ENCODE measurements around the gene ID1. TPM values are rescaled to one million over a fixed set of nuclear protein-coding genes. Genes with fewer than 3 reads are reported as not detected.
A peak's percentile ranks its signal among the peaks of the same experiment; 100 is the strongest.
"Not testable (repeated sequence)": the region's sequence is repeated elsewhere in the genome, so short reads cannot be mapped to it uniquely, and the experiment has no call there.

The ID1 gene
- total and polyA plus RNA-seq, 5 donors = 122 to 273 (median 141) TPM

- Histone ChIP-seq H3K9me3 (ENCODE audit: control insufficient read depth, low read length) (no peaks in the 10 kb centered on the region), H3K4me1 (ENCODE audit: control insufficient read depth, insufficient read depth, low read length) (peaks cover 3% of the 10 kb centered on the region), H3K27me3 (ENCODE audit: control insufficient read depth, insufficient read depth) (no peaks in the 10 kb centered on the region), H3K27ac (ENCODE audit: low read length) (no peak overlapping the region), H3K4me3 (ENCODE audit: low read length) (no peak overlapping the region)
- WGBS = 78% methylated on average over 6 of the region's 6 CpGs
- DNase-seq (peak in 2 of 3 donors; percentile 4 to 11), ATAC-seq (no peak)
- intact Hi-C loops (cut with DNase I) = no loop called here
These were observed 12.5 kb downstream of the ID1 start for GRCh38 chr20:31617432-31618104.

DNA sequence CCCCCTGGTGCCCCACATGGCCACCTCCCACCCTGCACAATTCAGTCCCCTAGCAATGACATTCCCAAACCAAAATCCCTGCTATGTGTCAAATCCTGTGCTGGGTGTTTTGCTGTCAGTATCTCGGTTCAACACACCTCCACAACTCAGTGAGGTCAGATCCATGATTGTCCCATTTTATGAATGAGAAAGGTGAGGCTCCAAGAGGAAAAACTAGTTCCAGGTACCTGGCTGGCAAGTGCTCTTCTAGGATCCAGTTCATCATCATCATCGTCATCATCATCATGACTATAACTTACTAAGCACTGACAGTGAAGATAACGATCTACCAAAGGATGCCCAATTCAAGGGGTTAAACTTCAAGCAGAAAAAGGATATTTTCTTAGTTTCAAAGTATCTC lies 15.2 kb downstream of the ID1 start:
- H3K4me1 ChIP-seq (ENCODE audit: control insufficient read depth, insufficient read depth, low read length) = peaks cover 4% of the 10 kb centered on the region
- H3K4me3 ChIP-seq (ENCODE audit: low read length) = no peak overlapping the region
- no peak overlapping the region for H3K27ac ChIP-seq (ENCODE audit: low read length)
- H3K27me3 ChIP-seq (ENCODE audit: control insufficient read depth, insufficient read depth) = no peaks in the 10 kb centered on the region
- DNase-seq (no peak), ATAC-seq (no peak)
- H3K9me3 ChIP-seq (ENCODE audit: control insufficient read depth, low read length) = no peaks in the 10 kb centered on the region
- intact Hi-C loops (cut with DNase I) = no loop called here
- 88% methylated on average over 3 of the region's 3 CpGs for WGBS

DNA sequence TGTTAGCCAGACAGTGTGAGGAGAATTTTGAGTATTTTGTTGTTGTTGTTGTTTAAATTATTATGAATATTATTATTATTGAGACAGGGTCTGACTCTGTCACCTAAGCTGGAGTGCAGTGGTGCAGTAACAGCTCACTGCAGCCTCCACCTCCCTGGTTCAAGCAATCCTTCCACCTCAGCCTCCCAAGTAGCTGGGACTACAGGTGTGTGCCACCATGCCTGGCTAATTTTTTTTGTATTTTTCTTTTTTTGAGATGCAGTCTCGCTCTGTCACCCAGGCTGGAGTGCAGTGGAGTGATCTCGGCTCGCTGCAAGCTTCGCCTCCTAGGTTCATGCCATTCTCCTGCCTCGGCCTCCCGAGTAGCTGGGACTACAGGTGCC lies 18.0 kb downstream of the ID1 start:
- WGBS = 97% methylated on average over 6 of the region's 6 CpGs
- intact Hi-C loops (cut with DNase I); H3K4me1 ChIP-seq (ENCODE audit: control insufficient read depth, insufficient read depth, low read length); DNase-seq; H3K9me3 ChIP-seq (ENCODE audit: control insufficient read depth, low read length); H3K4me3 ChIP-seq (ENCODE audit: low read length); ATAC-seq; H3K27me3 ChIP-seq (ENCODE audit: control insufficient read depth, insufficient read depth); H3K27ac ChIP-seq (ENCODE audit: low read length): not testable (repeated sequence)

DNA sequence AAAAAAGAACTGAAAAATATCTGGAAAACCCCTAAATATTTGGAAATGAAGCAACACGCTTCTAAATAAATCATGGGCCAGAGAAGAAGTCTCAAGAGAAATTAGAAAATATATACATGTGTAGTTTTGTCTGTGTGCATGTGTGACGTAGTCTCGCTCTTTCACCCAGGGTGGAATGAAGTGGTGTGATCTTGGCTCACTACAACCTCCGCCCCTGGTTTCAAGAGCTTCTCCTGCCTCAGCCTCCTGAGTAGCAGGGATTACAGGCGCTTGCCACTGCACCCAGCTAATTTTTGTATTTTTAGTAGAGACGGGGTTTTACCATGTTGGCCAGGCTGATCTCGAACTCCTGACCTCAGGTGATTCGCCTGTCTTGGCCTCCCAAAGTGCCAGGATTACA lies 21.4 kb downstream of the ID1 start:
- peak in 1 of 3 donors; percentile 9 for DNase-seq
- H3K27ac ChIP-seq (ENCODE audit: low read length); H3K4me1 ChIP-seq (ENCODE audit: control insufficient read depth, insufficient read depth, low read length); ATAC-seq; H3K4me3 ChIP-seq (ENCODE audit: low read length); H3K27me3 ChIP-seq (ENCODE audit: control insufficient read depth, insufficient read depth); intact Hi-C loops (cut with DNase I); H3K9me3 ChIP-seq (ENCODE audit: control insufficient read depth, low read length): not testable (repeated sequence)
- 85% methylated on average over 8 of the region's 8 CpGs for WGBS

GRCh38 chr20:31628057-31628456 lies 23.0 kb downstream of the ID1 start:
- H3K4me1 ChIP-seq (ENCODE audit: control insufficient read depth, insufficient read depth, low read length); H3K4me3 ChIP-seq (ENCODE audit: low read length); H3K27me3 ChIP-seq (ENCODE audit: control insufficient read depth, insufficient read depth); DNase-seq; H3K9me3 ChIP-seq (ENCODE audit: control insufficient read depth, low read length); H3K27ac ChIP-seq (ENCODE audit: low read length); intact Hi-C loops (cut with DNase I); ATAC-seq: not testable (repeated sequence)
- 61% methylated on average over 2 of the region's 2 CpGs for WGBS

DNA sequence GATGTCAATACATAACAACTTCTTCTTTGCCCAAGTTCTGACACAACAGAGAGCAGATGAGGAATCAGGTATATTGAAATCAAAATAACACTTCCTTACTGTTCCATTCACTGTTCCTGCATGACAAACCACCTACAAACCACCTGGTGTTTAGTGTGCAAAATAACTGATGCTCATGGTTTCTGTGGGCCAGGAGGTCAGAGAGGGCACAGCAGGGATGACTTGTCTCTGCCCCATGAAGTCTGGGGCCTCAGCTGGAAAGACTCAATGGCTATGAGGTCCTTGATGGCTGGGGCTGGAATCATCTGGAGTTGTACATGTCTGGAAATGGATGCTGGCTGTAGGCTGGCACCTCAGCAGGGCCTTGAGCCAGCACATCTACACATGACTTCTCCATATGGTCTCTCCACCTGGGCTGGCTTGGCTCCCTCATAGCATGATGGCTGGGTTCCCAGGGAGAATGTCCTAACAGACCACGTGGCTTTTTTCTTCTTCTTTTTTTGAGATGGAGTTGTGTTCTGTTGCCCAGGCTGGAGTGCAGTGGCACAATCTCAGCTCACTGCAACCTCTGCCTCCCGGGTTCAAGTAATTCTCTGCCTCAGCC lies 25.2 kb downstream of the ID1 start:
- no peaks in the 10 kb centered on the region for H3K27me3 ChIP-seq (ENCODE audit: control insufficient read depth, insufficient read depth)
- H3K27ac ChIP-seq (ENCODE audit: low read length) = no peak overlapping the region
- no peaks in the 10 kb centered on the region for H3K9me3 ChIP-seq (ENCODE audit: control insufficient read depth, low read length)
- H3K4me3 ChIP-seq (ENCODE audit: low read length) = no peak overlapping the region
- H3K4me1 ChIP-seq (ENCODE audit: control insufficient read depth, insufficient read depth, low read length) = no peaks in the 10 kb centered on the region
- no peak for ATAC-seq
- no peak for DNase-seq
- intact Hi-C loops (cut with DNase I) = no loop called here
- WGBS = 50% methylated on average over 2 of the region's 2 CpGs

DNA sequence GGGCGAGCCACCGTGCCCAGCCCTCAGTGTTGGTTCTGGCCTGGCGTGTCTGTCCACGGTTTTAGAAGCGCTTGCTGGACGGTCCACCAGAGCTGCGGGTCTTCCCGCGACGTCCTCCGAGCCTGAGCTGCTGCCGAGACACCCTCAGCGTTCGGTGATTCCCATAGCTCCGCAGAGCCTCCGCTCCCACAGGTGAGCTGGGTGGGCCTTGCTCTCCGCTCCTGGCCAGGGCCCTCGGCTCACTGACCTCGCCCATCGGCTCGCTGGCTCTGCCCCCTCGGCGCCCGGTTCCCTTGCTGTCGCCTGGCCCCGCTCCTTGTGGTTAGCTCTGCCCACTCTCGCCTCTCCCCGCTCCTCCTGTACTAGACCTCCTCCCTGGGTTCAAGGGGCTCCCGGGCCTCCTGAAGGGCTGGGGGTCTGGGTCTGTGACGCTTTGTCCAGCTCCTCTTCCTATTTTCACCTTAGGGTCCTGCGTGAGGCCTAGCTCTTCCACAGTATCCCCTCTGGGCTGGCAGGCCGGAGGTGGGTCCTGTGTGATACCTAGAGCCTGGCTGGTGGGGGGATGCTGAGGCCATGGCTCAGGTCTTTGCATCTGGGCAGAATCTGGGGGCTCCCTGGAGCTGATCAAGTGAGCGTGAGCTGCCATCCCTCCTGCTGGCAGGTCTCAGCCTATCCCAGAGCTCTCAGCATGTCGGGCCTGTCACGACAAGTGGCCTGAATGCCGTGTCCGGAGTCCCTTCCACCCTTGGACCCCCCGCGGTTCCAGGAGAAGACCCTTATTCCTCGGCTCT lies 27.7 kb downstream of the ID1 start:
- DNase-seq (no peak), ATAC-seq (peak in 1 of 2 donors; percentile 19)
- Histone ChIP-seq H3K27me3 (ENCODE audit: control insufficient read depth, insufficient read depth) (no peaks in the 10 kb centered on the region), H3K4me1 (ENCODE audit: control insufficient read depth, insufficient read depth, low read length) (no peaks in the 10 kb centered on the region), H3K9me3 (ENCODE audit: control insufficient read depth, low read length) (no peaks in the 10 kb centered on the region), H3K4me3 (ENCODE audit: low read length) (no peak overlapping the region), H3K27ac (ENCODE audit: low read length) (no peak overlapping the region)
- WGBS = 94% methylated on average over 40 of the region's 40 CpGs
- intact Hi-C loops (cut with DNase I) = no loop called here

- intact Hi-C loops (cut with DNase I) = no loop called here
- peak in 1 of 3 donors; percentile 68 for DNase-seq
- peak in 1 of 2 donors; percentile 12 for ATAC-seq
- H3K27ac ChIP-seq (ENCODE audit: low read length) = no peak overlapping the region
- H3K9me3 ChIP-seq (ENCODE audit: control insufficient read depth, low read length) = no peaks in the 10 kb centered on the region
- no peaks in the 10 kb centered on the region for H3K4me1 ChIP-seq (ENCODE audit: control insufficient read depth, insufficient read depth, low read length)
- no peak overlapping the region for H3K4me3 ChIP-seq (ENCODE audit: low read length)
- H3K27me3 ChIP-seq (ENCODE audit: control insufficient read depth, insufficient read depth) = no peaks in the 10 kb centered on the region
- 72% methylated on average over 14 of the region's 14 CpGs for WGBS
These were observed 28.3 kb downstream of the ID1 start for GRCh38 chr20:31633339-31633914.

DNA sequence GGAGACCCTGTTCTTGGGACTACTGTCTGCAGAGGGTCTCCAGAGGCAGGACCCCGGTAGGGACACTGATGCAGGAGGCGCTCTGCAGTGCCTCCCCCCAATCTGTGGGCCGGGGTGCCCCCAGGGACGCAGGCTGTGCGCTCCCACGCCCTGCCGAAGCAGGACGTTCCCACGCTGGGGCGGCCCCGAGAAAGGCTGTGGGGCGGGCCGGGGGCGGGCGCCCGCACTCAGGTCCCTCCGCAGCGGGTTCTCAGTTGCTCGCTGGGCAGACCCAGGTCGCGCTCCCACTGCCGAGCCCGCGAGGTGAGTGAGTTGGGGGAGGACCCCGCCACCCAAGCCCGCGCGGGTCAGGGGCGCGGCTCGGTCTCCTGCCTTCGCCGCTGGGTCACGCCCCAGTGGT lies 32.6 kb downstream of the ID1 start, which contains the start of gene COX4I2:
Gene COX4I2, plus strand, starts transcription at position 253 of the 400 bp plus-strand sequence. CDS start 1,106 bp downstream, outside the sequence.
- no peaks in the 10 kb centered on the region for H3K27me3 ChIP-seq (ENCODE audit: control insufficient read depth, insufficient read depth)
- H3K4me3 ChIP-seq (ENCODE audit: low read length) = peak within 1 kb of the TSS; percentile 8
- DNase-seq (peak in 2 of 3 donors; percentile 75 to 84), ATAC-seq (peak; percentile 54 to 62)
- intact Hi-C loops (cut with DNase I) = no loop called here
- H3K4me1 ChIP-seq (ENCODE audit: control insufficient read depth, insufficient read depth, low read length) = no peaks in the 10 kb centered on the region
- 36% methylated on average over 34 of the region's 34 CpGs for WGBS
- H3K9me3 ChIP-seq (ENCODE audit: control insufficient read depth, low read length) = no peaks in the 10 kb centered on the region
- H3K27ac ChIP-seq (ENCODE audit: low read length) = peak within 1 kb of the TSS; percentile 39

DNA sequence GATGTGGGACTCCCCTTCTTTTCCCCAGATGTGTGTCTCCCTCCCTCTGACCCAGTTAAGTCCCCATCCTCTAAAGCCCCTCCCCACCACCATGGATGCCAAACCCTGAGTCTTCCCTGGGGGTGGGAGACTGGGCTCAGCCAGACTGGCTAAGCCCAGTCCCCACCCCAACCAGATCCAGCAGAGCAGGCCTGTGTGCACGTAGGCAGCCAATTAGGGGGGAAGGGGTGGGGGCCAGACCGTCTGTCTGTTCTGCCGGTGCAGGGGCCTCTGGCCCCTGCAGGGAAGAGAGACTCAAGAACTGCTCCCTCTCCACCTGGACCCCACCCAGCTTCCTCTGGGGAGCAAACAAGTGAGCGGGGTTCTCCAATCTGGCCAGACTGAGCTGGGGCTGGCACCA lies 33.2 kb downstream of the ID1 start:
- 58% methylated on average over 4 of the region's 4 CpGs for WGBS
- H3K4me3 ChIP-seq (ENCODE audit: low read length) = peak overlapping the region; percentile 8
- H3K9me3 ChIP-seq (ENCODE audit: control insufficient read depth, low read length) = no peaks in the 10 kb centered on the region
- ATAC-seq = peak; percentile 12 to 16
- H3K27me3 ChIP-seq (ENCODE audit: control insufficient read depth, insufficient read depth) = no peaks in the 10 kb centered on the region
- DNase-seq = peak in 1 of 3 donors; percentile 65
- intact Hi-C loops (cut with DNase I) = no loop called here
- no peaks in the 10 kb centered on the region for H3K4me1 ChIP-seq (ENCODE audit: control insufficient read depth, insufficient read depth, low read length)
- H3K27ac ChIP-seq (ENCODE audit: low read length) = peak overlapping the region; percentile 39

GRCh38 chr20:31638816-31639215 lies 33.7 kb downstream of the ID1 start:
- Histone ChIP-seq H3K4me3 (ENCODE audit: low read length) (no peak overlapping the region), H3K4me1 (ENCODE audit: control insufficient read depth, insufficient read depth, low read length) (no peaks in the 10 kb centered on the region), H3K27me3 (ENCODE audit: control insufficient read depth, insufficient read depth) (no peaks in the 10 kb centered on the region), H3K27ac (ENCODE audit: low read length) (no peak overlapping the region), H3K9me3 (ENCODE audit: control insufficient read depth, low read length) (no peaks in the 10 kb centered on the region)
- intact Hi-C loops (cut with DNase I) = no loop called here
- WGBS = 76% methylated on average over 4 of the region's 4 CpGs
- DNase-seq (no peak), ATAC-seq (no peak)
